GM12875 (cell line): ENCODE measurements around the gene TEX12.

Experiments
- H3K4me3 ChIP-seq: one replicate; pipeline ENCODE4 v1.5.1; 2011; ENCODE audit warnings: low read depth, low read length, control low read depth
- CTCF ChIP-seq: IDR thresholded peaks from 2 replicates; pipeline ENCODE4 v1.5.1; 2011; ENCODE audit warnings: low read depth, mild to moderate bottlenecking, control low read depth, inconsistent platforms, low read length, moderate library complexity, borderline replicate concordance; ENCODE audit not compliant: insufficient read depth

Gene TEX12

GRCh38 chr11:112132737-112133136 lies 34.4 kb upstream of the TEX12 start:
- TF ChIP-seq CTCF: no peak
- H3K4me3 ChIP-seq: no peak overlapping the region

GRCh38 chr11:112134473-112134872 lies 32.7 kb upstream of the TEX12 start:
- TF ChIP-seq CTCF: no peak
- no peak overlapping the region for H3K4me3 ChIP-seq

GRCh38 chr11:112143597-112143996 lies 23.6 kb upstream of the TEX12 start:
- H3K4me3 ChIP-seq: no peak overlapping the region
- TF ChIP-seq CTCF: no peak

- no peak overlapping the region for H3K4me3 ChIP-seq
- TF ChIP-seq CTCF: no peak
Observed at GRCh38 chr11:112150517-112150916, 16.7 kb upstream of the TEX12 start.

GRCh38 chr11:112156153-112156955 lies 10.8 kb upstream of the TEX12 start:
- no peak for TF ChIP-seq CTCF
- H3K4me3 ChIP-seq: no peak overlapping the region

GRCh38 chr11:112156956-112157766 lies 10.0 kb upstream of the TEX12 start:
- TF ChIP-seq CTCF: no peak
- no peak overlapping the region for H3K4me3 ChIP-seq
